ENCODE data around the gene SPACA5. TPM values are rescaled to one million over a fixed set of nuclear protein-coding genes. Genes with fewer than 3 reads are reported as not detected.

Gene SPACA5
- total RNA-seq, 1 experiment from 2014 or later = not detected

DNA sequence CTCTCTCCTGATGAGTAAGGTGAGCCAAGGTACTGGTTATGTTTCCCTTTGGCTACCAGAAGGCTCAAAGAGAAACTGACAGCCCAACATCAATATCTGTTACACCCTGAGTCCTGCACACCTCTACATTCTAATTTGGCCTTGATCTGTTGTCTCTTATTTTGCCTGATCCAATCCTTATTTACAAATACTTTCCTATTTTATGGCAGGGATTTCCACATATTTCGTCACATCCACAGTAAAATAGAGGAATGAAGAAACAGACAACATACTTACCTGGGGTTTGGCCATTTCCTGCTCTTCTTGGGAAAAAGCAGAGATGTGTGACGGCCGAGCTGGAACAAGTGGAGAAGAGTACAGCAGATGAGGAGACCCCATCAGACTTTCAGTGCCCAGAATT, 4.5 kb upstream of the SPACA5 start:
- ChIA-PET CTCF (no interaction called here), POLR2A (no interaction called here)
- intact Hi-C loops (cut with micrococcal nuclease; ENCODE audit: unreplicated experiment) = no loop called here
- H3K9me3 ChIP-seq = no peaks in the 10 kb centered on the region
- no peak overlapping the region for H3K4me3 ChIP-seq (ENCODE audit: low read depth, low read length)
- H3K27ac Mint-ChIP-seq (ENCODE audit: unreplicated experiment) = no peak overlapping the region
- BruUV-seq (replicated peaks) = no TSS peak
- H3K36me3 Mint-ChIP-seq (ENCODE audit: insufficient read depth, unreplicated experiment) = peaks cover 4% of the 10 kb centered on the region
- no peaks in the 10 kb centered on the region for H3K4me1 ChIP-seq
- no peaks in the 10 kb centered on the region for H3K4me1 Mint-ChIP-seq (ENCODE audit: low read depth, unreplicated experiment)
- H3K9me3 Mint-ChIP-seq (ENCODE audit: unreplicated experiment) = no peaks in the 10 kb centered on the region
- no peaks in the 10 kb centered on the region for H3K27me3 Mint-ChIP-seq (ENCODE audit: insufficient read depth, unreplicated experiment)
- no peak overlapping the region for H3K4me3 Mint-ChIP-seq (ENCODE audit: unreplicated experiment)
- DNase-seq = no peak
- H3K36me3 ChIP-seq (ENCODE audit: control insufficient read depth, insufficient read depth, low read length) = no peaks in the 10 kb centered on the region
- TF ChIP-seq, protein P1, sequence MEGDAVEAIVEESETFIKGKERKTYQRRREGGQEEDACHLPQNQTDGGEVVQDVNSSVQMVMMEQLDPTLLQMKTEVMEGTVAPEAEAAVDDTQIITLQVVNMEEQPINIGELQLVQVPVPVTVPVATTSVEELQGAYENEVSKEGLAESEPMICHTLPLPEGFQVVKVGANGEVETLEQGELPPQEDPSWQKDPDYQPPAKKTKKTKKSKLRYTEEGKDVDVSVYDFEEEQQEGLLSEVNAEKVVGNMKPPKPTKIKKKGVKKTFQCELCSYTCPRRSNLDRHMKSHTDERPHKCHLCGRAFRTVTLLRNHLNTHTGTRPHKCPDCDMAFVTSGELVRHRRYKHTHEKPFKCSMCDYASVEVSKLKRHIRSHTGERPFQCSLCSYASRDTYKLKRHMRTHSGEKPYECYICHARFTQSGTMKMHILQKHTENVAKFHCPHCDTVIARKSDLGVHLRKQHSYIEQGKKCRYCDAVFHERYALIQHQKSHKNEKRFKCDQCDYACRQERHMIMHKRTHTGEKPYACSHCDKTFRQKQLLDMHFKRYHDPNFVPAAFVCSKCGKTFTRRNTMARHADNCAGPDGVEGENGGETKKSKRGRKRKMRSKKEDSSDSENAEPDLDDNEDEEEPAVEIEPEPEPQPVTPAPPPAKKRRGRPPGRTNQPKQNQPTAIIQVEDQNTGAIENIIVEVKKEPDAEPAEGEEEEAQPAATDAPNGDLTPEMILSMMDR (IDR thresholded peaks at IDR 0.05; ENCODE audit: insufficient read depth in 1 of 2, low read depth in 1 of 2, low read length in 1 of 2, severe bottlenecking in 1 of 2, unreplicated experiment in 1 of 2) = no peak
- no peaks in the 10 kb centered on the region for H3K27me3 ChIP-seq (replicated peaks; ENCODE audit: control insufficient read depth, insufficient read depth, low read length)

DNA sequence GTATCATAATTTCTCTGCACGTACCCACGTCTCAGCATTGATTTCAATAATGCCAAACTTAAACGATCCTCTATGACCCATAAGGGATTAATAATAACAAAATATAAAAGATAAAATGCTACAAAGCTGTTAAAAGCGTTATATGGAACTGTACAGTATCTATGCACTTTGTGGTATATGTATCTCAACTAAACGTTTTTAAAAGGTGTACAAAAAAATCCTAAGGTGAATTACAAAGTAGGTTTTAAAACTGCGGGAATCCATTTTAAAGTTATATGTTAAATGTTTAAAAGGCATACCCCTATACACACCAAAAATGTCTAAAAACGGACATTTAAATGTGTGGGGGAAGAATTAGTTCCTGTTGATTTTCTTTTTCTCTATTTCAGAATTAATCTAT, 3.9 kb upstream of the SPACA5 start:
- H3K27me3 ChIP-seq (replicated peaks; ENCODE audit: control insufficient read depth, insufficient read depth, low read length) = no peaks in the 10 kb centered on the region
- Mint-ChIP-seq H3K4me1 (ENCODE audit: low read depth, unreplicated experiment) (no peaks in the 10 kb centered on the region), H3K4me3 (ENCODE audit: unreplicated experiment) (peak overlapping the region; percentile 96), H3K27ac (ENCODE audit: unreplicated experiment) (no peak overlapping the region), H3K27me3 (ENCODE audit: insufficient read depth, unreplicated experiment) (no peaks in the 10 kb centered on the region), H3K36me3 (ENCODE audit: insufficient read depth, unreplicated experiment) (peaks cover 4% of the 10 kb centered on the region), H3K9me3 (ENCODE audit: unreplicated experiment) (no peaks in the 10 kb centered on the region)
- BruUV-seq (replicated peaks) = no TSS peak
- peak overlapping the region; percentile 46 for H3K4me3 ChIP-seq (ENCODE audit: low read depth, low read length)
- ChIA-PET CTCF (no interaction called here), POLR2A (no interaction called here)
- no peaks in the 10 kb centered on the region for H3K4me1 ChIP-seq
- intact Hi-C loops (cut with micrococcal nuclease; ENCODE audit: unreplicated experiment) = no loop called here
- no peaks in the 10 kb centered on the region for H3K9me3 ChIP-seq
- H3K36me3 ChIP-seq (ENCODE audit: control insufficient read depth, insufficient read depth, low read length) = no peaks in the 10 kb centered on the region
- TF ChIP-seq, protein P1 (IDR thresholded peaks at IDR 0.05; ENCODE audit: insufficient read depth in 1 of 2, low read depth in 1 of 2, low read length in 1 of 2, severe bottlenecking in 1 of 2, unreplicated experiment in 1 of 2) = no peak
- DNase-seq = no peak

DNA sequence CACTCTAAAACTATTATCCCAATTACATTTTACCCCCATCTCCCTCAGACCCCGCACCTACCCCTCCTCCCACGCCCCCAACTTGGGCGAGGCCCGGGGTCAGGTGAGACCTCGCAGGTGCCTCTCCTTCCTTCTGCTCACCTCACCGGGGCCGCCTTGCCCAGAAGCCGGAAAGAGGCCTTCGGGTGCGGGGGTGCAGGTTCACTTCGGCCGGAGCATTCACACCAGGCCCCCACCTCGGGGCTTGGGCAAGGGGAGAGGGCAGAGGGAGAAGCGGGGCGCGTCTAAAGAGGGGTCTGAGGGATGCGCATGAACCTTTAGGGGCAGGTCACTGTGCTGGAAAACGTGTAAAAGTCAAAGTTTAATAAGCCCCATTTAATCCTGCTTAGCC, 3.4 kb upstream of the SPACA5 start:
- H3K27me3 Mint-ChIP-seq (ENCODE audit: insufficient read depth, unreplicated experiment) = no peaks in the 10 kb centered on the region
- Histone ChIP-seq H3K4me3 (ENCODE audit: low read depth, low read length) (peak overlapping the region; percentile 46), H3K27me3 (replicated peaks; ENCODE audit: control insufficient read depth, insufficient read depth, low read length) (no peaks in the 10 kb centered on the region), H3K9me3 (no peaks in the 10 kb centered on the region), H3K4me1 (no peaks in the 10 kb centered on the region), H3K36me3 (ENCODE audit: control insufficient read depth, insufficient read depth, low read length) (no peaks in the 10 kb centered on the region)
- TF ChIP-seq, protein P1 (IDR thresholded peaks at IDR 0.05; ENCODE audit: insufficient read depth in 1 of 2, low read depth in 1 of 2, low read length in 1 of 2, severe bottlenecking in 1 of 2, unreplicated experiment in 1 of 2) = no peak
- CTCF ChIA-PET = no interaction called here
- H3K4me1 Mint-ChIP-seq (ENCODE audit: low read depth, unreplicated experiment) = no peaks in the 10 kb centered on the region
- peak in 1 of 2 experiments; percentile 1 for DNase-seq
- H3K4me3 Mint-ChIP-seq (ENCODE audit: unreplicated experiment) = peak overlapping the region; percentile 96
- TSS peak; percentile 47 for BruUV-seq (replicated peaks)
- peak overlapping the region; percentile 86 for H3K27ac Mint-ChIP-seq (ENCODE audit: unreplicated experiment)
- intact Hi-C loops (cut with micrococcal nuclease; ENCODE audit: unreplicated experiment) = no loop called here
- POLR2A ChIA-PET = no interaction called here
- no peaks in the 10 kb centered on the region for H3K9me3 Mint-ChIP-seq (ENCODE audit: unreplicated experiment)
- H3K36me3 Mint-ChIP-seq (ENCODE audit: insufficient read depth, unreplicated experiment) = peaks cover 4% of the 10 kb centered on the region
